T-helper 22 cell (primary cell): ENCODE results near the gene TRIO.
A peak's percentile ranks its signal among the peaks of the same experiment; 100 is the strongest.

Experiments
- DNase-seq: peaks from one replicate; pipeline ENCODE4 v3.0.0-alpha.2; 2020; ENCODE audit warnings: low read depth

The TRIO gene

DNA sequence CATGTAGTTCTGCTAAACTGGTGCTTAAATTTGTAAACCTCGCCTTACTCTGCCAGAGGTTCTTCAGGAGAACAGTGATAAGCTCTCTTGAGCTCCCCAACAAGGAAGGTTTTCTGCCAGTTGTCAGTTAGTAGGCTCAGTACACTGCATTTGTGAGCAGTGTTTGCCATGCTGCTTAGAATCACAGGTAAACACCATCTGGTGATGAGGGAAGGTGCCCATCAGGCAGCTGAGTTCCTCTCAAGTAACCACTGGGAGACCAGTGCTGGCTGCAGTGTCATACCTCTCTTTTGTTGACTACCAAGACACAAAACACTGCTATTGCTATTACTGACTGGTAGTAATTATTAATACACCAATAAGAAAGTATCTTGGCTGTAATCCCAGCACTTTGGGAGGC lies 252.3 kb downstream of the TRIO start:
- DNase-seq = no peak

DNA sequence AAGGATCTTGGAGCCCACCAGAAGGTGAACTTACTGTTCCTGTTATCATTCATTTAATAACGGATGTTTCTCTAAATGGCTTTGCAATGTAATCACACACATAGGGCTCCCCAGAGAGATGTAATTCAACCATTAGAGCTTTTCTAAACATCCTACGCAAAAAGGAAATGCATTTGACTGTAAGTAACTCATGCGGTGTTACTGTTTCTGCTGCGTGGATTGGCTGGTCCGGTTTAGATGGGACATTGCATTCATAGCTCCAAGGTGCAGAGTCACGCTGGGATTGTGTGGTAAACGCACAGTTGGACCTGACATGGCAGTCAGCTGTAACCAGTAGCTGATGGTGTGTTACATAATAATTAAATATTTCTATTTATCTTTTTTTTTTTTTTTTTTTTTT lies 252.9 kb downstream of the TRIO start:
- DNase-seq = no peak

DNA sequence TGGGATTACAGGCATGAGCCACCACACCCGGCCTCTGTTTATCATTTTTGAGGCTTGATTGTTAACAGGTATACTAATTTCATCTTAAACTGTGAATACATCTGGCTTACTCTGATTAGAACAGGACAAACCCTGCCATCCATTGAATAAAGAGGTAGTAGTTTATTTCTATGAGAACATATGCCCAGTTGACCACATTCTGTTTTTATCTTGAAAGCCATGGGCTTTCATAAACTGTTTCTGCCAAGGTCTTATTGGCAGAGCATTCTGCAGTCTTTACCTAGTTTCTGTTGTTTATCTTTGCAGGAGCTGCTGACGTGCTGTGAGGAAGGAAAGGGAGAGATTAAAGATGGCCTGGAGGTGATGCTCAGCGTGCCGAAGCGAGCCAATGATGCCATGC lies 253.6 kb downstream of the TRIO start:
- DNase-seq = no peak

- DNase-seq = no peak
Observed at GRCh38 chr5:14397717-14398116, 254.6 kb downstream of the TRIO start.

DNA sequence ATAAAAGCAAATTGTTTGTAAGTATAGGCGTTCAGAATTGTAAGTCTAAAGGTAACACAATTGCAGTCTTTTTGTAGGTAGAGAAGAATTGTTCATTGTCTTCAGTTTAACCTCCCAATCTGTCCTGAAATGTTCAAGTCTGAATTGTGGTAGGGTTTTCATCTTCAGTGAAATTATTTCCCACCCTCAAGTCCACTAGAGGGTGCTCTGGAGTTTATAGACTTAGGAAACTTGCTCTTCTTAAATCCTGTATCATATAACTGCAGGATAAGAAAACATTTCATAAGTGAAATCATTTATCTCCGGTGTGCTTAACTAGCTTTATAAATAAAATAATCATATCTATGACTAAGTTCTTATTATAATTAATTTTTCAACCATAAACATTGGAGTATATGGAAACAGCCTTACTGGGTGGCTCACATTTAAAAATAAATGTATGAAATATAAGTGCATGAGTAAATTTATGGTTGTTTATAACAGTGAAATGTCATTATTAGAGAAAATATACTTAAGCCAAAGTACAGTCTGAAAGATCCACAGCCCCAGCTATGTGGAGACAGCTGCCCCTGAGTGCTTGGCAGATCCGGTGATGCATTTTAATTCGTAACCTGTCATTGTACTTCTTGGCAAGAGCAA lies 256.0 kb downstream of the TRIO start:
- no peak for DNase-seq

DNA sequence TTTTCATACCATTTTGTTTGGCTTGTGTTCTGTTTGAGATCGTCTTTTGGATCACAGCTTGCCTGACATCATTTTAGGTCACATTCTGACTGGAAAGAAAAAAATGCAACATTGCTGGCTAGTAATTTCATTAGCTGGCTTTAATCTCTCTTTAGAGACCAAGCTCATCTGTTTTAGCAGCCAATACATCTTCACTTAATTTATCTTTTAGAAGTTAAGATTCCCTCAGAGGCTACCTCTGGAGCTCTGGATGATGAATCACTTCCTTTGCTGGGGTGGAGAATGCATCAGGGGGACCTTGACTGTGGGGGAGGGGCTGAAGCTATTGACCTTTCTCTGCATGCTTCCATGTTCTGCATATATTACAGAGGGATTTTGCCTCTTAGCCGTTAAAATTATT lies 256.9 kb downstream of the TRIO start:
- DNase-seq = no peak

DNA sequence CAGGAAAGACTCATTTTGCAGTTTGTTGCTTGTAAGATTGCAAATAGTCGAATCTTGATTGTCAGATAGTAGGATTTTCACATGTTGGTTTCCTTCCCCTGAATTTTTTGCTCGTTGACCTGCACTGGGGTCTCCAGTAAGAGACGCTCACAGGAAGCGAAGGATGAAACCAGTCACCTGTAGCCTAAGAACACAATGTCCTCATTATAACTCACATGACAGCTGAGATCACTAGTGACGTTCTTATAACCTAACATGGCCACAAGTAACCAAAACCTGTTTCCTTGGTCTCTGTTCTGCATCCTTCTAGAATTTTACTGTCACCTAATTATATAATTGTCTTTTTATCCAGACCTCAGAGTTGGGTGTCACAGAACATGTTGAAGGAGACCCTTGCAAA lies 257.5 kb downstream of the TRIO start:
- DNase-seq = no peak

DNA sequence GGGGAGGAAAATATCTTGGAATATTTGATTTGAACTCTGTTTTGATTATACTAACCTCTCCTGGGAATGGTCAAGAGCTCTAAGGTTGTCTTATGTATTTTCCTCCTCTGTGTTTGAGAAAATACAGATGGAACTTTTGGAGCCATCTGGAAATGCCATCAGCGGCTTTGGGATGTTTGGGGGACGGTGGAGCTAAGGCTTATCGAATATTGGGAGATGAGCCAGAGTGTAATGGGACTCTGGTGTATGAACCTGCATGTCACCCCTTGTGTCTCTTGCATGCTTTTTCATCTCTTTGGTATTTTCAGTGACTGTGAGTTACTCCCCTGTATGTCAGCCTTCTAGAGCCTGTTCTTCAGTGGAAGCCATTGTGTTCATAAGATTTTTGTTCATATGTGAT lies 258.5 kb downstream of the TRIO start:
- no peak for DNase-seq

DNA sequence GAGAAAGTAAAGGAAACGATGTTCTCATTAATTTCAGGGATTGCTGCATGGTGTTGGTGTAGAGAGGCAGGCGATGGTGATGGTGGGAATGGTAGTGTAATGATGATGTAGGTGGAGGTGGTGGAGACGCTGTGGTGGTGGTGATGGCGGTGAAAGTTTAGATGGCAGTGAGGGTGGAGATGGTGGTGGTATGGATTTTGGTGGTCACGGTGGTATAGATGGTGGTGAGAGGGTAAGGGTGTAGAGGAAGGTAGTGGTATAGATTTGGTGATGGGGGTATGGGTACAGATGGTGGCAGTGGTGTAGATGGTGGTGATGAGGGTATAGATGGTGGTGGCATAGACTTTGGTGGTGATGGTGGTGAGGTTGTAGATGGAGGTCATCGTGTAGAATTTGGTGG lies 259.3 kb downstream of the TRIO start:
- no peak for DNase-seq

DNA sequence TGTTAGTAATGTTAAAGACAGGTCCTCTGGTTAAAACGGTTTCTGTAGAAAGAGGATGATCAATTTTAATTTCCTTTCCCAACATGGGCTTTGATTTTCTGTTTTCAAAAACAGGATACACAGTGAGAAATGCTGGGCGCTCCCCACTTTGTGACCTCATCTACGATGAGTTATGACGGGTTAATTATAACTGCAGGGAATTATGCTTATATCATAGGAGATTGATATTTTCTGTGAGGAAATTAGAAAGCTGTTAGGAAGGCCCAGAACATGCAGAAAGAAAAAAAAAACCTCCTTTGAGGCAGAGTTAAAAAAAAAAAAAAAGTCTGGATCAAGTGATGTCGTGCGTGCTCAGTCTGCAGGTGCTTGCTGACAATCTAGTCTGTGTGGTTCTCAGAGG lies 261.6 kb downstream of the TRIO start:
- no peak for DNase-seq

GRCh38 chr5:14405267-14405666 lies 262.1 kb downstream of the TRIO start:
- no peak for DNase-seq

DNA sequence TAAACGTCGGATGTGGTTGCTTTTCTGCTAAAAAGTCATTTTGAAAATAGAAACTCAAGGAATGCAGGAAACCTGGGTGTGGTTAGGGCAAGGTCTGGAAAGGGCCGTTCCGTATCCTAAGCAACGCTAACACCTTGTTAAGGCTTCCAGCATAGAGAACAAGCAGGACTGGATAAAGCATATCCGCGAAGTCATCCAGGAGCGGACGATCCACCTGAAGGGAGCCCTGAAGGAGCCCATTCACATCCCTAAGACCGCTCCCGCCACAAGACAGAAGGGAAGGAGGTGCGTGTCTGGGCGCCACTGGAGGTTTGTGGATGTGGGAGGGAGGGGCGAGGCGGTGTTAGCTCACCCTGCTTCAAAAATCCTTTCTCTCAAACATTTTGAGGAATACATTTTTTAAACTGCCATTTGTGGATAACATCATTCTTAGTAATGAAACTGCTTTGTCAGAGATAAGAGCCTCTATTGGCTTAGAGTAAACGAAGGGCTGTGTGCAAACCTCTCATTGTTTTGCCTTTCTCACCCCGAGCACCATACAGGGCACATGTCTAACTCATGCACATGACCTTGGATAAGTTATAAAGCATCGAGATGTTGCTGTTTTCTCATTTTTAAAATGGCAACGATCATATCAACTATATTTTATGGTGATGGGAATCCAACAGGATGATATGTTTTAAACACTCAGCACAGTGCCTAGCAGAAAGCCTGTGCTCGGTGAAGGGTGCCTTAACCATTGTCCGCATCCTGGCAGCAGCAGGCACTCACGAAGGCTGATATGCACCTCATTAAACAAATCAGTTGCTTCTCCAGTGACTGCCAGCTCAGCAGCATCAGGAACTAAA lies 262.8 kb downstream of the TRIO start:
- DNase-seq = no peak

GRCh38 chr5:14406554-14406849 lies 263.4 kb downstream of the TRIO start:
- DNase-seq = no peak

- no peak for DNase-seq
Observed at GRCh38 chr5:14407051-14407450, 263.9 kb downstream of the TRIO start.

DNA sequence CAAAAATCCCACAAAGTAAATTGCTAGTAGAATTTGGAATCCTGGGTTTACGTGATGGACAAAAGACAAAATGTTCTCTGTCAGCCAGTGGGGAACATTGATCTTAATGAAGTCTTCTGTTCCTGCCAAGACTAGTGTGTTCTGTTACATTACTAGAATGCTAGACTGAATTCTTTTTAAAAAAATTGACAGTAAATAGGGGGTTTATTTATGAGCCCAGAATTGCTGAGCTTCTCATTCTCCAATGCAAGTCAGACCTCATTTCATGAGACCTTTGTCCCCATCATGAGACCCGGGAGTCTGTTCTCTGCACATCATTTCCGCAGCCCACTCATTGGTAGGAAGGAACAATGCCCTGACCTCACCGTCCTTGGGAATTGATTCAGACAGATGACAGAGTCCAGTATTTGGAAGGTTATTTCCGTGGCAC lies 264.6 kb downstream of the TRIO start:
- DNase-seq = no peak

DNA sequence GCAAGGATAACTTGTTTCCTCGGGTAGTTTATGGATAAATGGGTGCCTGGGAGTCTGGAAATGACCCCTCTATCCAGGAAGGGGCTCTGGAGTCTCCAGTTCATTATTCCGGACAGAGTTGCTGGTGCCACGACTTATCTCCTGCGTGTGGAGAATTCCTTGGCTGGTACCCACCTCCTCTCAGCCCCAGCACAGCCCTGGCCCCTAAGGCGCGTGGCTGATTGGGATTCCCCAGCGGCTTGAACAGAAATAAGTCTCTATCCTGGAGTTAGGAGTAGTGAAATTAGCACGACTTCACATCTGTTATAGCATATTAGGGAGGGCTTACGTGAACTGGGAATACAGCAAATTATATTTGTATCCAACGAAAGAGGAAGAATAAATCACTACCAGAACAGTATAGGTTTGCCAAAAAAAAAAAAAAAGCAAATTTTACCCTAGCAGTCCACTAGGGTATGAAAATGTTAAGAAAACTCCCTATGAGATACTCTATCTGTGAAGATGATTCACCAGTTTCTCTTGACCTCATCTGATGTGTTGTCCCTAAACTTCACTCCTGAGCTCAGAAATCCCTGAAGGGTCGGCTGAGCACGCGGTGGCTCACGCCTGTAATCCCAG lies 265.9 kb downstream of the TRIO start:
- no peak for DNase-seq

GRCh38 chr5:14410068-14410393 lies 266.9 kb downstream of the TRIO start:
- DNase-seq = no peak

DNA sequence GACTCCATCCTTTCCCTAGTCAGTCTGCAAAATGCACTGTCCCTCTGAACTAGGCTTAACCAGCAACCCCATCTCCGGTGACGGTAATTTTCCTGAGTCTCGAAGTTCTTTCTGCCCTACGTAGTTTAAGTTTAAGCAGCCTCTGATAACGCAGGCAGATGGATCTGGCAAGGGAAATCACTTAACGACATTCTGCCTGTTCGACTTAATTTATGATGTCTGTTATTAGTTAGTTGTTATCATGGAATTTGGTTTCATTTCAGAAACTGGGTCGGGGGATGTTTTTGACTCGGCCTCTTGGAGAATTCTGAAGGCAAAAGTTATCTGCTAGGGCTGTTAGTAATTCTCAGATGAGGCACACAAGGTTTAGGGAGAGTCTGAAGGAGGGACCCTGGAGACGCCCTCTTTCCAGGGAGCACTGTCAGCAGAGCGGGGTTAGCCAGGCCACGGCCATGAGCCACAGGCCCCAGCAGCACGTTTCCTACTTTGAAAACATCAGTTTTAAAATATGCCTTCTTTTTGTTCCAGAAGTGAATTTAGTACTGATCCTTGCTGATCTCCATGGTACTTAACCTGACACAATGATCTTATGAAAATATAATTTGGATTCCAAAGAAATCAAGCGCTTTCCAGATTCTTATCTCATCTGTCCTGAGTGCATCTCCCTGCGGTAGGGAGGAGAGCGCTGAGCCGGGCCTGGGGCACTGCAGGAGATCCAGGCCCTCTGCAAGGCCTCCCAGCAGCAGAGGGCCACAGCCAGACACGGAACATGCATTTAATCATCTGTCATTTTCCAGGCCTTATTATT lies 267.5 kb downstream of the TRIO start:
- no peak for DNase-seq

DNA sequence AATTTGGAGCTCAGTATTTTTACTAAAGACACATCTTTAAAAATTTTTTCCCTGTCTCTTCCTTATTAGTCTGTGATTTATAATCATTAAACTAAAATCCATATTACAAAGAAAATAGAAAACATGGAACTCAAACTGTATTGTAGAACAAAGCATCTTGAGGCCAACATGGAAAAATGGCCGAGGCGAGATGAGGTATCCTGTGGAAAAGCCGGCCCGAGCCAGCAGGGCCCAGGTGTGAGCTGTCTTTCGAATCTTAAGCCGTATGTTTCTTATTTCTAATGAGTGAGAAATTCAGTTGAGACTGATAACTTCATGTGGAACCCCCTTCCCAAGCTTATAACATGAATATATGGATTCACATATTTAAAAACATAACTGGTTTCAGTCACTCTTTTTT lies 268.1 kb downstream of the TRIO start:
- DNase-seq = no peak

DNA sequence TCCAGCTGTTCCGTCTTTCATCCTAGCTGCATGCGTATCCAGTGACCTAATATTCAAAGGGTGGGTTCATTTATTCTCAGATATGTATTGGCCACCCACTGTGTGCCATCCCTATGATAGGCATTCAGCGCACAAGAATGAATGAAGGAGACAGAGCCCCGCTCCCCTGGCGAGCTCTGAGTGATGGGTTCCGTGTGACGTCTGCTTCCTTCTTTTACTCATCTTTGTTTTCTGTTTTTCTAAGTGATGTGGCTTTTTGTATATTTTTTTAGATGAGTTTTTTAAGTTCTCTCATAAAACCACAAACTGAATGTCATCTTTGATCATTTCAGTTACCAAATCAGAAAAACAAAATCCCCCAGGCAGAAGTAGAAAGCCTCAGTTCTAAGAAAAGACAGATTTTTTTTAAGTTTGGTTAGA lies 270.2 kb downstream of the TRIO start:
- DNase-seq = peak; percentile 27

DNA sequence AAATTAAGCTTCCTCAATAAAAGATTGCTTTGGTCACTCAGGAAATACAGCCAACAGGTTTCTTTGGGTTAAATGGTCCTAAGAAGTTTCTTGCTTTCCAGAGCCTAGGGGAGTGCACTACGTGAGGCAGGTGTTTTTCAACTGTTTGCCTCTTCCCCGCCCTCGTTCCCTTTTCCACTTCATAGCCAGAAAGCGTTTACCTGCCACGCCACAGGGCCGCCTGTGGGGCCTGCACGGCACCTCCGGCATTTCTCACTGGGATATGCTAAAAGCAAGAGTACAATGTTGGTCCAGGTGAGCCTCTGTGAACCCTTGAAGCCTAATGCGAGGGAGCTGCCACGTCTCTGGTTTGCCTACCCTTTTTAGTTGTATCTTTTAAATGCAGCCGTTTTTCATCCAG lies 270.9 kb downstream of the TRIO start:
- no peak for DNase-seq

DNA sequence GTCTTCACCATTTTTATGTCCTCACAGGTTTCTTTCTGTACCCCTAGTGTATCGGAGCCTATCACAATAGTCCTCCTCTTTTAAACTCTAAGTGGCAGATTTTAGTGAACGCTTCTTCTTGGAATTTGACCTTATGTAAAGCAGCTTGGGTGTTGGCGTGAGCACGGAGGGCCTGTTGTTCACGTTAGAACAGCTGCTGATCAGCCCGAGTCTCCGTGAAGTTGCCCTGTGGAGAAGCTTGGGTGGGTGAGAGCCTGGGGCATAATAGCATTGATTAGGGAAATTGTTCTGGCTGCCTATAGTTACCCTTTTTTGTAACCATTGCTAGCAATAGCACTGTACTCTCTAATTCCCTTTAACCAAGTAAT lies 271.5 kb downstream of the TRIO start:
- no peak for DNase-seq
